Measurements from ENCODE around the gene HMX1. TPM values are rescaled to one million over a fixed set of nuclear protein-coding genes. Genes with fewer than 3 reads are reported as not detected.

HMX1 gene
- polyA plus RNA-seq, 1 of the 3 experiments (the other 2 are of a cell fraction): 0.20 TPM

DNA sequence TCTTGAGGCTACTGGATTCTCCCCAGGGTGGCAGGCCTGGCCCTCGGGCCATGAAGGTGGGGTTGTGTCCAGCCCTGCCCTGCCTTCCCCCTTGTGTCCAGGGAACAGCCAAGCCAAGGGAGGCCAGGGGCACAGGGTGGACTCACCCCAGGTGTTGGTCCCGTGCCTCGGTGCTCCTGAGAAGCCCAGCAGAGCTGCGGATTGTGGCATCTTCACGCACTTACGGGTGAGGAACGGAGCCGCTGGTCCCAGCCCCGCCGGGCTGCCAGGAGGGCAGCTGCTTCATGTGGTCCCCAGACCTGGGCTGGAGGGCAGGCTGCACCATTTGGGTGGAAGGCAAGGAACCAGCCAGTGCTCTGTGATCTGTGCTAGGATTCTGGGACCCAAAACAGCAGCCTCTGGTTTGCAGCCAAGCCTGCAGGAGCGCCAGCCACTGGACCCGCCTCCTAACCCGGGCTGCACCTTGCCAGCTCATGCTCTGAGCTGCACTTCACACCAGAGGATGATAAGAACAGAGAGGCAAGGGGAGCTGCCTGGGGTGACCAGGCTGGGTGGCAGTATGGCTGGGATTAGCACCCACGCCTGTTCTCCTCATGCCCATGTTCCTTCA is 36.1 kb upstream of the HMX1 start:
- Histone ChIP-seq H3K4me1 (ENCODE audit: control insufficient read depth in 1 of 2, insufficient read depth in 2 of 2, low read depth in 1 of 2, low read length in 1 of 2) (peaks cover 0 to 15% of the 10 kb centered on the region in 2 experiments; a peak in 1 of 4 replicates), H3K4me2 (no peak overlapping the region), H4K20me1 (ENCODE audit: insufficient read depth) (no peaks in the 10 kb centered on the region), H3K36me3 (replicated peaks in 1 of 2; ENCODE audit: control insufficient read depth in 1 of 2, insufficient read depth in 2 of 2, low read length in 1 of 2) (no peaks in the 10 kb centered on the region), H2AFZ (ENCODE audit: low read depth) (no peak overlapping the region), H3K79me2 (ENCODE audit: insufficient read depth) (no peaks in the 10 kb centered on the region), H3K9me3 (no peaks in the 10 kb centered on the region), H3K9me2 (no peaks in the 10 kb centered on the region), H3K4me3 (ENCODE audit: low read depth in 2 of 2, low read length in 1 of 2) (no peak overlapping the region), H3F3A (replicated peaks; ENCODE audit: insufficient read depth) (no peaks in the 10 kb centered on the region), H3K27ac (ENCODE audit: low read depth in 2 of 2, low read length in 1 of 2) (no peak overlapping the region), H3K9ac (no peak overlapping the region), H3K27me3 (ENCODE audit: insufficient read depth) (no peaks in the 10 kb centered on the region)
- peak; percentile 37 for DNase-seq
- POLR2A ChIA-PET: no interaction called here
- CTCF ChIA-PET: interaction anchor here (1.0 to 3.0 kb wide), 3 partner anchors 10 to 300 kb away, joined by 3 to 15 read pairs (median 4); no protein-coding TSS in a partner anchor
- 29% methylated on average over 4 of the region's 14 CpGs for WGBS (ENCODE audit: low lambda C conversion rate)
- TF ChIP-seq MXI1 (IDR thresholded peaks at IDR 0.05; ENCODE audit: low read depth, low read length) (no peak), EZH2phosphoT487 (IDR thresholded peaks at IDR 0.05; ENCODE audit: borderline replicate concordance, low read depth) (no peak), FOSL2 (IDR thresholded peaks at IDR 0.05; ENCODE audit: borderline replicate concordance, low read depth) (no peak), NFIC (IDR thresholded peaks at IDR 0.05; ENCODE audit: borderline replicate concordance) (no peak), POLR2AphosphoS5 (IDR thresholded peaks at IDR 0.05; ENCODE audit: low read depth, low read length) (no peak), MEF2A (IDR thresholded peaks at IDR 0.05; ENCODE audit: borderline replicate concordance, low read depth) (no peak), TCF12 (IDR thresholded peaks at IDR 0.05) (no peak), NRF1 (IDR thresholded peaks at IDR 0.05; ENCODE audit: low read depth, low read length) (no peak), SIN3A (IDR thresholded peaks at IDR 0.05; ENCODE audit: borderline replicate concordance, low read depth, low read length) (no peak)
- TF ChIP-seq, protein P1, sequence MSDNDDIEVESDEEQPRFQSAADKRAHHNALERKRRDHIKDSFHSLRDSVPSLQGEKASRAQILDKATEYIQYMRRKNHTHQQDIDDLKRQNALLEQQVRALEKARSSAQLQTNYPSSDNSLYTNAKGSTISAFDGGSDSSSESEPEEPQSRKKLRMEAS (IDR thresholded peaks at IDR 0.05; ENCODE audit: low read depth): no peak
- TF ChIP-seq, protein P2, sequence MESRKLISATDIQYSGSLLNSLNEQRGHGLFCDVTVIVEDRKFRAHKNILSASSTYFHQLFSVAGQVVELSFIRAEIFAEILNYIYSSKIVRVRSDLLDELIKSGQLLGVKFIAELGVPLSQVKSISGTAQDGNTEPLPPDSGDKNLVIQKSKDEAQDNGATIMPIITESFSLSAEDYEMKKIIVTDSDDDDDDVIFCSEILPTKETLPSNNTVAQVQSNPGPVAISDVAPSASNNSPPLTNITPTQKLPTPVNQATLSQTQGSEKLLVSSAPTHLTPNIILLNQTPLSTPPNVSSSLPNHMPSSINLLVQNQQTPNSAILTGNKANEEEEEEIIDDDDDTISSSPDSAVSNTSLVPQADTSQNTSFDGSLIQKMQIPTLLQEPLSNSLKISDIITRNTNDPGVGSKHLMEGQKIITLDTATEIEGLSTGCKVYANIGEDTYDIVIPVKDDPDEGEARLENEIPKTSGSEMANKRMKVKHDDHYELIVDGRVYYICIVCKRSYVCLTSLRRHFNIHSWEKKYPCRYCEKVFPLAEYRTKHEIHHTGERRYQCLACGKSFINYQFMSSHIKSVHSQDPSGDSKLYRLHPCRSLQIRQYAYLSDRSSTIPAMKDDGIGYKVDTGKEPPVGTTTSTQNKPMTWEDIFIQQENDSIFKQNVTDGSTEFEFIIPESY (IDR thresholded peaks at IDR 0.05; ENCODE audit: borderline replicate concordance, low read depth): no peak
- TF ChIP-seq, protein P3, sequence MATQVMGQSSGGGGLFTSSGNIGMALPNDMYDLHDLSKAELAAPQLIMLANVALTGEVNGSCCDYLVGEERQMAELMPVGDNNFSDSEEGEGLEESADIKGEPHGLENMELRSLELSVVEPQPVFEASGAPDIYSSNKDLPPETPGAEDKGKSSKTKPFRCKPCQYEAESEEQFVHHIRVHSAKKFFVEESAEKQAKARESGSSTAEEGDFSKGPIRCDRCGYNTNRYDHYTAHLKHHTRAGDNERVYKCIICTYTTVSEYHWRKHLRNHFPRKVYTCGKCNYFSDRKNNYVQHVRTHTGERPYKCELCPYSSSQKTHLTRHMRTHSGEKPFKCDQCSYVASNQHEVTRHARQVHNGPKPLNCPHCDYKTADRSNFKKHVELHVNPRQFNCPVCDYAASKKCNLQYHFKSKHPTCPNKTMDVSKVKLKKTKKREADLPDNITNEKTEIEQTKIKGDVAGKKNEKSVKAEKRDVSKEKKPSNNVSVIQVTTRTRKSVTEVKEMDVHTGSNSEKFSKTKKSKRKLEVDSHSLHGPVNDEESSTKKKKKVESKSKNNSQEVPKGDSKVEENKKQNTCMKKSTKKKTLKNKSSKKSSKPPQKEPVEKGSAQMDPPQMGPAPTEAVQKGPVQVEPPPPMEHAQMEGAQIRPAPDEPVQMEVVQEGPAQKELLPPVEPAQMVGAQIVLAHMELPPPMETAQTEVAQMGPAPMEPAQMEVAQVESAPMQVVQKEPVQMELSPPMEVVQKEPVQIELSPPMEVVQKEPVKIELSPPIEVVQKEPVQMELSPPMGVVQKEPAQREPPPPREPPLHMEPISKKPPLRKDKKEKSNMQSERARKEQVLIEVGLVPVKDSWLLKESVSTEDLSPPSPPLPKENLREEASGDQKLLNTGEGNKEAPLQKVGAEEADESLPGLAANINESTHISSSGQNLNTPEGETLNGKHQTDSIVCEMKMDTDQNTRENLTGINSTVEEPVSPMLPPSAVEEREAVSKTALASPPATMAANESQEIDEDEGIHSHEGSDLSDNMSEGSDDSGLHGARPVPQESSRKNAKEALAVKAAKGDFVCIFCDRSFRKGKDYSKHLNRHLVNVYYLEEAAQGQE (IDR thresholded peaks at IDR 0.05; ENCODE audit: low read depth, low read length): no peak

Data from SK-N-SH (cell line).